Activated B cell treated with CpG ODN at 0.5 μM for 24 hours (primary cell): Measurements from ENCODE around the gene FAM83D. TPM values are rescaled to one million over a fixed set of nuclear protein-coding genes. Genes with fewer than 3 reads are reported as not detected.

ENCODE experiments used
- ATAC-seq: fragments of 200-7000 bp; cut with Tn5 transposase; one replicate; pipeline ENCODE4 v1.10.0; 2021; ENCODE audit warnings: low read depth, mild to moderate bottlenecking, moderate library complexity
- CTCF ChIA-PET: fragments of 350-600 bp; sonication (Branson Sonifier 250); formaldehyde crosslinking; loops from one replicate; lab custom pipeline; 2021; ENCODE audit warnings: antibody characterized with exemption; lab: Charles Lee
- POLR2A ChIA-PET: fragments of 350-600 bp; sonication (Branson Sonifier 250); formaldehyde crosslinking; loops from one replicate; lab custom pipeline; 2021; ENCODE audit warnings: antibody characterized with exemption; lab: Charles Lee
- DNase-seq: peaks from one replicate; pipeline ENCODE4 v3.0.0; 2022
- H3K27ac Mint-ChIP-seq: one replicate; pipeline ENCODE4 v1.8.0; 2020; ENCODE audit warnings: mixed read lengths
- H3K27me3 Mint-ChIP-seq: one replicate; pipeline ENCODE4 v1.8.0; 2021; ENCODE audit warnings: mixed read lengths
- H3K36me3 Mint-ChIP-seq: one replicate; pipeline ENCODE4 v1.8.0; 2021; ENCODE audit warnings: low read depth, mixed read lengths
- H3K4me1 Mint-ChIP-seq: one replicate; pipeline ENCODE4 v1.8.0; 2021; ENCODE audit warnings: mixed read lengths
- H3K4me3 Mint-ChIP-seq: one replicate; pipeline ENCODE4 v1.8.0; 2020; ENCODE audit warnings: mild to moderate bottlenecking, mixed read lengths
- H3K9me3 Mint-ChIP-seq: one replicate; pipeline ENCODE4 v1.8.0; 2020; ENCODE audit warnings: mixed read lengths
- intact Hi-C: fragments of 100-400 bp; cut with micrococcal nuclease; formaldehyde crosslinking; loops from one replicate; pipeline ENCODE4 v1.15.1; 2024
- total RNA-seq: library from RNA; stranded (reverse); gene quantifications from 2 replicates; pipeline ENCODE4 v1.2.3, GENCODE V29; 2022
- TF ChIP-seq, protein P1 (sequence below): fragments of 200-600 bp; IDR thresholded peaks from one replicate; pipeline ENCODE4 v1.8.0; 2022; ENCODE audit warnings: antibody characterized with exemption, mild to moderate bottlenecking

The FAM83D gene
- total RNA-seq, 1 donor from 2014 or later, result 1.2 TPM

DNA sequence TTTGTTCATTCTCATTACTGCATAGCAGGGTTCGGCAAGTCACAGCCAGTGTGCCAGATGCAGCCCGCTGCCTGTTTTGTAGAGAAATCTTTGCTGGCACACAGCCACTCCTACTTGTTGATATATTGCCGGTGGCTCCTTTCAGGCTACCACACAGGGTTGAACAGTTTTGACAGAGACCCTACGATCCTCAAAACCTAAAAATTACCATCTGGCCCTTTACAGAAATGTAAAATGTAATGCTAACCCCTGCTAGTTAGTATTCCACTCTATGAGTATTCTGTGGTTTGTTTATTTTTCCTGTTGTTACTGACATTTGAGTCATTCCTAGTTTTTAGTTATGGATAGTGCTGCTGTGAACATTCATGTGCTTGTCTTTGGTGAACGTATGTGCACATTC lies 47.4 kb downstream of the FAM83D start:
- ChIA-PET POLR2A (interaction anchor here (1.2 kb wide), 1 partner anchor 11 kb away, joined by 4 read pairs; the partner anchor contains the start of gene DHX35), CTCF (no interaction called here)
- Mint-ChIP-seq H3K27ac (no peak overlapping the region), H3K4me3 (no peak overlapping the region), H3K4me1 (no peaks in the 10 kb centered on the region), H3K9me3 (no peaks in the 10 kb centered on the region), H3K36me3 (peaks cover 57% of the 10 kb centered on the region), H3K27me3 (no peaks in the 10 kb centered on the region)
- TF ChIP-seq, protein P1, sequence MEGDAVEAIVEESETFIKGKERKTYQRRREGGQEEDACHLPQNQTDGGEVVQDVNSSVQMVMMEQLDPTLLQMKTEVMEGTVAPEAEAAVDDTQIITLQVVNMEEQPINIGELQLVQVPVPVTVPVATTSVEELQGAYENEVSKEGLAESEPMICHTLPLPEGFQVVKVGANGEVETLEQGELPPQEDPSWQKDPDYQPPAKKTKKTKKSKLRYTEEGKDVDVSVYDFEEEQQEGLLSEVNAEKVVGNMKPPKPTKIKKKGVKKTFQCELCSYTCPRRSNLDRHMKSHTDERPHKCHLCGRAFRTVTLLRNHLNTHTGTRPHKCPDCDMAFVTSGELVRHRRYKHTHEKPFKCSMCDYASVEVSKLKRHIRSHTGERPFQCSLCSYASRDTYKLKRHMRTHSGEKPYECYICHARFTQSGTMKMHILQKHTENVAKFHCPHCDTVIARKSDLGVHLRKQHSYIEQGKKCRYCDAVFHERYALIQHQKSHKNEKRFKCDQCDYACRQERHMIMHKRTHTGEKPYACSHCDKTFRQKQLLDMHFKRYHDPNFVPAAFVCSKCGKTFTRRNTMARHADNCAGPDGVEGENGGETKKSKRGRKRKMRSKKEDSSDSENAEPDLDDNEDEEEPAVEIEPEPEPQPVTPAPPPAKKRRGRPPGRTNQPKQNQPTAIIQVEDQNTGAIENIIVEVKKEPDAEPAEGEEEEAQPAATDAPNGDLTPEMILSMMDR, result no peak
- DNase-seq, result no peak
- intact Hi-C loops, result no loop called here
- ATAC-seq, result no peak

DNA sequence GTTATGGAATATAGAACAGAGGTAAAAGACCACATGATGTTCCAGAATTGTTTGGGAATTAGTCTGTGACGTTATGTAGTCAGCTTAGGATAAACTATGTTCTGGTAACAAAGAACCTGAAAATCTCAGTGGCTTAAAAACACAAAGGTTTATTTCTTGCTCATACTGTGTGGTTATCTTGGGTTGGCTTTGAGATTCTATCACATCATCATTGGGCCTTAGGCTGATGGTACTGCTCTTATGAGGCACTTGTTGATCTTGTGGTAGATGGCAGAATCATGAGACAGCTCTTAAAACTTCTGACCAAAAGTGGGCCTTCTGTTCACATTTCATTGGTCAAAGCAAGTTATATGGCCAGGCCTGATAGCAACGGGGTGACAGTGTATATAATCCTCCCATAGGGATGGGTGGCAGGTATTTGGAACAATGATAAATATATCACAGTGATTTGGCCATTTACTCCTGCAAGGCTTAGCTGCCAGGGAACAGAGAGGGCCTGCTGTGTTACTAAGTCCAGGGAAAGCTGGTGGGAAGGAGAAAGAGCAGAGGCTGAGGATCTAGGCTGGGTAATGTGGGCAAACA lies 49.4 kb downstream of the FAM83D start:
- TF ChIP-seq, protein P1, result no peak
- DNase-seq, result no peak
- Mint-ChIP-seq H3K27ac (no peak overlapping the region), H3K4me3 (no peak overlapping the region), H3K4me1 (no peaks in the 10 kb centered on the region), H3K9me3 (no peaks in the 10 kb centered on the region), H3K27me3 (no peaks in the 10 kb centered on the region), H3K36me3 (peaks cover 42% of the 10 kb centered on the region)
- no peak for ATAC-seq
- ChIA-PET POLR2A (no interaction called here), CTCF (interaction anchor here (1.3 kb wide), 1 partner anchor 13 kb away, joined by 3 read pairs; no protein-coding TSS in a partner anchor)
- intact Hi-C loops, result no loop called here

DNA sequence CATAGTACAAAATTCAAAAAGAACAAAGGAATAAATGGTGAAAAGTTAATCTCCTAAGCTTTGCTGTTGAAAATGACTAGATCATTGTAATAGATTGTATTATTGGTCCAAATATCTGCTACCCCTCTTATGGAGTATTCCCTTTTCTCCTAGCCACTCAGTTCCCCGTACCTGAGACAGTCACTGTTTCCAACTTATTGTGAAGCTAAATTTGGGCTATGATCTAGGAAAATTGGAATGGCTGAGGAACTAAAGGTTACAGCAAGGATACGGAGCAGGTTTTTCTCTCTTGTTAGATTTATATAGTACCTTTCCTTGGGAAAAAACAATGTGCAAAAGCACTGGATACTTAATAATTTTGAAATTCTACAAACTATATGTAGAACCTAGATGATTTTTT lies 53.2 kb downstream of the FAM83D start:
- DNase-seq, result no peak
- ChIA-PET CTCF (no interaction called here), POLR2A (no interaction called here)
- Mint-ChIP-seq H3K4me1 (no peaks in the 10 kb centered on the region), H3K36me3 (peaks cover 26% of the 10 kb centered on the region), H3K27ac (no peak overlapping the region), H3K4me3 (no peak overlapping the region), H3K9me3 (no peaks in the 10 kb centered on the region), H3K27me3 (no peaks in the 10 kb centered on the region)
- TF ChIP-seq, protein P1, result no peak
- ATAC-seq, result no peak
- intact Hi-C loops, result no loop called here

DNA sequence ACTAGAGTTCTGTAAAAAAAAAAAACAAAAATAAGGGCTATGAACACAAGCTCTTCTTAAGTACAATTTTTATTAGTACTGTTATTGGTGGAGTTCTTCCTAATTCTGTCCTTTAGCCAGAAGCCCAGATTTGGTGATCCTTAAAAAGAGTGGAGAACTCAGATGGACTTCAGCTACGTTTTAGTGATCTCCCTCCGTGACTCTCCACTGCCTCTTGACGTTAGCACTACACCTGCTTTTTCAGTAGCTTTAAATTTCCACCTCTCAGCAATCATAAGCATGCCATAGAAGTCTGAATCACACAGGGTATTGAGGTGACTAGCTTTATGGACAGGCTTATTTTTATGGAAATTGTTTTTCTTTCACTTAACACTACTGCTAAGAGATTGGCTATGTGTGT lies 53.6 kb downstream of the FAM83D start:
- ChIA-PET CTCF (no interaction called here), POLR2A (no interaction called here)
- H3K9me3 Mint-ChIP-seq, result no peaks in the 10 kb centered on the region
- H3K27me3 Mint-ChIP-seq, result no peaks in the 10 kb centered on the region
- no peaks in the 10 kb centered on the region for H3K4me1 Mint-ChIP-seq
- H3K4me3 Mint-ChIP-seq, result no peak overlapping the region
- H3K27ac Mint-ChIP-seq, result no peak overlapping the region
- intact Hi-C loops, result no loop called here
- ATAC-seq (no peak), DNase-seq (no peak)
- TF ChIP-seq, protein P1, result no peak
- H3K36me3 Mint-ChIP-seq, result peaks cover 22% of the 10 kb centered on the region

DNA sequence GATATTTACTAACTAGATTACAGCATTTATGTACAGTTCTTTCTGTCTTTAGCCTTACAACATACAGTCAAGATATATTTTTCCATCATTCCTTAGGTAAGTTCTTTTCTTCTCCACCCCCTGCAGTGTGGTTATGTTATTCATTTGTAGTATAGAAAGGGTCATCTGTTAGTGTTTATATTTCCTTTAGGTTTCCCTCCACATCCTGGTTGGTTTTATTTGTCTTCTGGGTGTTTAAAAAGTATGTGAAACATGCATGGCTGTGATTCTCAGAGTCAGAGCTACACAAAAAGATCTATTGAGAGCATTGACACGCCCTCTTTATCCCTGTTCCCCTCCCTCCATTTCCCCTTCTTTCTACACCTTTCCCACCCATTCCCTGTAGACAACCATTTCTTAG lies 56.1 kb downstream of the FAM83D start:
- Mint-ChIP-seq H3K9me3 (no peaks in the 10 kb centered on the region), H3K36me3 (peaks cover 21% of the 10 kb centered on the region), H3K27ac (no peak overlapping the region), H3K4me1 (peaks cover 9% of the 10 kb centered on the region), H3K27me3 (no peaks in the 10 kb centered on the region), H3K4me3 (no peak overlapping the region)
- intact Hi-C loops, result no loop called here
- ATAC-seq (no peak), DNase-seq (no peak)
- CTCF ChIA-PET, result no interaction called here
- POLR2A ChIA-PET, result no interaction called here
- TF ChIP-seq, protein P1, result no peak
